Measurements from ENCODE around the gene PLEKHA1. TPM values are rescaled to one million over a fixed set of nuclear protein-coding genes. Genes with fewer than 3 reads are reported as not detected.

PLEKHA1 gene
- total RNA-seq, 1 experiment from 2014 or later: 18.9 TPM

GRCh38 chr10:122478971-122479370, 104.5 kb downstream of the PLEKHA1 start:
- TF ChIP-seq EZH2 (IDR thresholded peaks at IDR 0.05; ENCODE audit: borderline replicate concordance, low read depth, low read length, poor library complexity, severe bottlenecking) (no peak), CTCF (conservative IDR thresholded peaks at IDR 0.05; ENCODE audit: low read depth, low read length) (no peak)
- Histone ChIP-seq H3K27me3 (replicated peaks; ENCODE audit: insufficient read depth, low read depth, low read length, poor library complexity) (no peaks in the 10 kb centered on the region), H3K9me3 (ENCODE audit: low read depth, low read length, poor library complexity, severe bottlenecking) (no peaks in the 10 kb centered on the region), H3K36me3 (ENCODE audit: insufficient read depth, low read length, poor library complexity, severe bottlenecking) (no peaks in the 10 kb centered on the region), H3K4me3 (ENCODE audit: low read depth, low read length, poor library complexity, severe bottlenecking) (no peak overlapping the region), H3K4me1 (ENCODE audit: insufficient read depth, low read length, poor library complexity, severe bottlenecking) (no peaks in the 10 kb centered on the region), H3K27ac (ENCODE audit: low read depth, low read length, poor library complexity, severe bottlenecking) (no peak overlapping the region)
- intact Hi-C loops (cut with micrococcal nuclease; ENCODE audit: unreplicated experiment): no loop called here
- DNase-seq (ENCODE audit: low spot score): no peak
- ChIA-PET CTCF (no interaction called here), POLR2A (ENCODE audit: low non-redundant PET) (no interaction called here)
- BruUV-seq (replicated peaks): no TSS peak

- no peak for TF ChIP-seq CTCF (conservative IDR thresholded peaks at IDR 0.05; ENCODE audit: low read depth, low read length)
- no peak for TF ChIP-seq EZH2 (IDR thresholded peaks at IDR 0.05; ENCODE audit: borderline replicate concordance, low read depth, low read length, poor library complexity, severe bottlenecking)
- no peaks in the 10 kb centered on the region for H3K36me3 ChIP-seq (ENCODE audit: insufficient read depth, low read length, poor library complexity, severe bottlenecking)
- ChIA-PET CTCF (no interaction called here), POLR2A (ENCODE audit: low non-redundant PET) (no interaction called here)
- H3K9me3 ChIP-seq (ENCODE audit: low read depth, low read length, poor library complexity, severe bottlenecking): no peaks in the 10 kb centered on the region
- no peaks in the 10 kb centered on the region for H3K4me1 ChIP-seq (ENCODE audit: insufficient read depth, low read length, poor library complexity, severe bottlenecking)
- no peak overlapping the region for H3K27ac ChIP-seq (ENCODE audit: low read depth, low read length, poor library complexity, severe bottlenecking)
- H3K27me3 ChIP-seq (replicated peaks; ENCODE audit: insufficient read depth, low read depth, low read length, poor library complexity): no peaks in the 10 kb centered on the region
- intact Hi-C loops (cut with micrococcal nuclease; ENCODE audit: unreplicated experiment): no loop called here
- BruUV-seq (replicated peaks): no TSS peak
- no peak overlapping the region for H3K4me3 ChIP-seq (ENCODE audit: low read depth, low read length, poor library complexity, severe bottlenecking)
- DNase-seq (ENCODE audit: low spot score): no peak
Measured at GRCh38 chr10:122480146-122480833, 105.8 kb downstream of the PLEKHA1 start.

GRCh38 chr10:122481296-122482056, 107.0 kb downstream of the PLEKHA1 start:
- CTCF ChIA-PET: no interaction called here
- Histone ChIP-seq H3K27me3 (replicated peaks; ENCODE audit: insufficient read depth, low read depth, low read length, poor library complexity) (no peaks in the 10 kb centered on the region), H3K4me3 (ENCODE audit: low read depth, low read length, poor library complexity, severe bottlenecking) (no peak overlapping the region), H3K27ac (ENCODE audit: low read depth, low read length, poor library complexity, severe bottlenecking) (no peak overlapping the region), H3K36me3 (ENCODE audit: insufficient read depth, low read length, poor library complexity, severe bottlenecking) (no peaks in the 10 kb centered on the region), H3K9me3 (ENCODE audit: low read depth, low read length, poor library complexity, severe bottlenecking) (no peaks in the 10 kb centered on the region), H3K4me1 (ENCODE audit: insufficient read depth, low read length, poor library complexity, severe bottlenecking) (no peaks in the 10 kb centered on the region)
- BruUV-seq (replicated peaks): no TSS peak
- intact Hi-C loops (cut with micrococcal nuclease; ENCODE audit: unreplicated experiment): no loop called here
- no peak for DNase-seq (ENCODE audit: low spot score)
- POLR2A ChIA-PET (ENCODE audit: low non-redundant PET): no interaction called here
- TF ChIP-seq CTCF (conservative IDR thresholded peaks at IDR 0.05; ENCODE audit: low read depth, low read length): no peak
- TF ChIP-seq EZH2 (IDR thresholded peaks at IDR 0.05; ENCODE audit: borderline replicate concordance, low read depth, low read length, poor library complexity, severe bottlenecking): no peak

Small RNAs within 50 kb of the gene (microRNA-seq; reads per million reads assigned to microRNA genes)
- gene MIR3941: 1.9 reads per million

Other genes starting within 250 kb of the PLEKHA1 start
- not detected in 2 replicates for gene BTBD16, start 103.4 kb upstream of the PLEKHA1 start, total RNA-seq (2021)
- gene ARMS2, start 79.9 kb downstream of the PLEKHA1 start, total RNA-seq (2021): not detected in 2 replicates
- 0.17 and 0.55 TPM in 2 replicates for gene HTRA1, start 86.8 kb downstream of the PLEKHA1 start, total RNA-seq (2021)
- not detected in 2 replicates for gene DMBT1, start 186.0 kb downstream of the PLEKHA1 start, total RNA-seq (2021)

All from A673 (cell line).